Muscle of arm (tissue), 12 donors: ENCODE results near the gene FAM78B. TPM values are rescaled to one million over a fixed set of nuclear protein-coding genes. Genes with fewer than 3 reads are reported as not detected.

Experiments used
- DNase-seq: peaks from one replicate; pipeline ENCODE4 v3.0.0-alpha.2; 2013
- polyA plus RNA-seq, 12 donors: library from polyadenylated mRNA; unstranded; fragments of 120-200 nt; gene quantifications; one replicate each; pipeline ENCODE4 v1.2.1, GENCODE V29; 2013; ENCODE audit not compliant: insufficient read length in 12 of 12

The FAM78B gene
- polyA plus RNA-seq, 12 donors, result 0.94 to 6.0 (median 2.4) TPM; not detected in 2

DNA sequence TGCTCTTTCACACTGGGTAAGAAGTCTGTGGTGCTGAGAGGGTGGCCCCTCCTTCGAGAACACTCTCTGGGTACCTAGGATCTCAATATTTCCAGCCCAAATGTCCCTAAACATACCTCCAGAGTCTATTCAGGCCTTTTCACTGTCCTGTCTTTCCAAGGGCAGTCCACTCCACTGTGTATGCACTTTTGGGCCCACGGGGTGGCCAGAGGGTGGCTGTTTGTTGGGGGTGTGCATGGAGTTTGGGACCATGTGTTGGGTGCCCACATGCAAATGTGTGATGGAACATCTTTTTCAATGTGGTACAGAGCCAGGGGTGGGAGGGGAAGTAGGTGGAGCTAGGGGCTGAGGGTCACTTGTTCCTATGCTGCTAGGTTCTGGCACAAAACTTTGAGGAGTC is 87.5 kb downstream of the FAM78B start:
- no peak for DNase-seq

- DNase-seq, result no peak
Measured at GRCh38 chr1:166073489-166073888, 93.3 kb downstream of the FAM78B start.

GRCh38 chr1:166069390-166069789 is 97.4 kb downstream of the FAM78B start:
- DNase-seq, result peak; percentile 54

- no peak for DNase-seq
Measured at GRCh38 chr1:166066107-166066506, 100.7 kb downstream of the FAM78B start.

GRCh38 chr1:166064951-166065350 is 101.8 kb downstream of the FAM78B start:
- DNase-seq, result no peak

DNA sequence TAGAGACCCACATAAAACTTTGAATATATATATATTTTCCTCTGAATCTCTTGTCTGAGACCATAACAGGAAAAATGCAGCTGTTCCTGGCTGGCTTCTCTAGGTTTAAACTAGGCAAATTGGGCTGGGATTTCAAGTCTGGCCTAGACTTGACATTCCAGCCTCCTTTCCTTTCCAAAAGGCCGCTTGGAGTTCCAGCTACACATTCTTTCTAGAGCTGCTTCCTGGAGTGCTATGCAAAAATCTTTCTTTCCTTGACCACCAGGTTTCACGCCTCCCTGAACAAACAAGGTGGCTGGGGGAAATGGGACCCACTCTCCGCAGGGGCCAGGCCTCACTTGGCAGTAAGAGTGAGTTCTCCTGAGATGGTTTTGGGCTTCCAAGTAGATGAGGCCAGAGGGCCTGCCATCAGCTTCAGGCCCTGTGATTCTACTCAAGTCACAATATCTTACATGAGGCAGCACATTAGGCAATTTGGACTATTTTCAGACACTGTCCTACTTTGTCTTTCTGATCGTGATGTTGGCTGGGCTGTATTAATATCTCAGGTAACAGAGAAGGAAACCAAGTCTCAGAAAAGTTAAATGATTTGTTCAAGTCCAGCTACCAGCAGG is 102.4 kb downstream of the FAM78B start:
- DNase-seq, result peak; percentile 87

GRCh38 chr1:166063701-166064100 is 103.1 kb downstream of the FAM78B start:
- no peak for DNase-seq

- no peak for DNase-seq
Measured at GRCh38 chr1:166062421-166063070, 104.3 kb downstream of the FAM78B start.

DNA sequence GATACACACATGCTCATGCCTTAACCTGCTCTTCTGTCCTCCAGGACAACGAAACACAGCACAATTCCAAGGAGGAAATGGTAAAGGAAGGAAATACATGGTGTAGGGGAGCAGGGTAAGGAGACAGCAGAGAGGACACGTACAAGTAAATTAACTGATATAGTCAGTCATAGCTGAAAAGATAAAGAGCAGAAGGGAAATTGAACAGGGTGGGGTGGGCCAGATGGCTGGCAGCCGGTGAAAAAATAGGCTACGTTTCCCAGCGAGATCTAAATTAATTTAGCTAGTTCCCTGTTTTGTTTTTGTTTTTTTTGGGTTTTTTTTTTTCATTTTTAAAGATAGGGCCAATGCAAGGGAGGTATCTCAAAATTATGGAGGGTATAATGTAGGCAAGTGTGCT is 109.2 kb downstream of the FAM78B start:
- no peak for DNase-seq

- no peak for DNase-seq
Measured at GRCh38 chr1:166053395-166053794, 113.4 kb downstream of the FAM78B start.

DNA sequence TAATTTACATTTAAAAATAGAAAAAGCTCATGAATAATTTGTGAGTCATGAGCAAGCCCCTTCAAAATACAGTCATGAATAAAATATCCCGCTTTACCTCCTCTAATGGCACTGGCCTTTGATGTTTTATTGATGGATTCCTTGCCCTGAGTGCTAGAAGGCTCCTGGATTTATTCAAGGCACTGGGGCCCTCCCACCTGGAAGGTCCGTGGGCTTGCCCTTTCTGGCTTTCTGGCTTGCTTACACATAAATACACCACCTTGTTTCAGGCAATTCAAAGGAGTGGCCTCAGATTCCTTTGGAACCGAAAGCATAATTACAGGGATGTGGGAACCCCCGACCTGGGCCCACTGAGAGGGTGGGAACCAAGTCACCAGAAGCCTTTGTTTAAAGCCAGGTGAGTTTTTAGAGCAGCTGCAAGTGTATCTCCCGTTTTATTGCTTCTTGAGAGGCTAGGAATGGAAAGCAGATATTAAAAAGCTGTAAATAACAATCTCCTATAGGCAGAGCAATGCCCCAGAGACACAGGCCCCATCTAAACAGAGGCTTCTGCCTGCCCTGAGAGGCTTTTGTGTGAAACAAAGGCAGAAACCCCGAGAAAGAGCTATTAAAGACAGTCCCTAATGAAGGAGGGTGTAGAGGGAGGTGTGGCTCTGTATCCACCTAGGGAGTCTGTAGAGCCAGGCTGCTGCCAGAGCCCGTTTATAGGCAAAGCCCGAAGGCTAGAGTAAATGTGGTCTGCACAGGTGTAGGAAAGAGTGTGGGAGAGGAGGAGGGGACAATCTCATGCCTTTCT is 126.4 kb downstream of the FAM78B start:
- no peak for DNase-seq

GRCh38 chr1:166039436-166040201 is 127.2 kb downstream of the FAM78B start:
- DNase-seq, result no peak

DNA sequence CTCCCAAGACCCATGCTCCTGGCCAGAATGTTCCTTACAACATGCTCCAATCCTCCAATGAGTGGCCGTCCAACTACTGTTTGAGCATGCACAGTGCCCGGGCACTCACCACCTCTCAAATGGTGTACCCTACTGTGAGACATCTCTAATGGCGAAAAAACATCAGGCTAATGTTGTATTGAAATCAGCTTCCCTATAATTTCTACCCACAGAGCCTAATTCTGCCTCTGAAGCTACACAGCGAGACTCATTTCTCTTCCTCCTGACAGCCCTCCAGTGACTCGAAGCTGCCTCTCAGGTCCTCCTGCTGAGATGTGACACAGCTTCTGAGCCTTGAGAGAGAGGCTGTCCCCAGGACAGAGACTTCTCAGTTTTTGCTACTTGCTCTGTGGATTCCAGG is 130.7 kb downstream of the FAM78B start:
- no peak for DNase-seq

- peak; percentile 45 for DNase-seq
Measured at GRCh38 chr1:166032572-166033371, 134.0 kb downstream of the FAM78B start.

GRCh38 chr1:166031932-166032571 is 134.7 kb downstream of the FAM78B start:
- DNase-seq, result no peak

DNA sequence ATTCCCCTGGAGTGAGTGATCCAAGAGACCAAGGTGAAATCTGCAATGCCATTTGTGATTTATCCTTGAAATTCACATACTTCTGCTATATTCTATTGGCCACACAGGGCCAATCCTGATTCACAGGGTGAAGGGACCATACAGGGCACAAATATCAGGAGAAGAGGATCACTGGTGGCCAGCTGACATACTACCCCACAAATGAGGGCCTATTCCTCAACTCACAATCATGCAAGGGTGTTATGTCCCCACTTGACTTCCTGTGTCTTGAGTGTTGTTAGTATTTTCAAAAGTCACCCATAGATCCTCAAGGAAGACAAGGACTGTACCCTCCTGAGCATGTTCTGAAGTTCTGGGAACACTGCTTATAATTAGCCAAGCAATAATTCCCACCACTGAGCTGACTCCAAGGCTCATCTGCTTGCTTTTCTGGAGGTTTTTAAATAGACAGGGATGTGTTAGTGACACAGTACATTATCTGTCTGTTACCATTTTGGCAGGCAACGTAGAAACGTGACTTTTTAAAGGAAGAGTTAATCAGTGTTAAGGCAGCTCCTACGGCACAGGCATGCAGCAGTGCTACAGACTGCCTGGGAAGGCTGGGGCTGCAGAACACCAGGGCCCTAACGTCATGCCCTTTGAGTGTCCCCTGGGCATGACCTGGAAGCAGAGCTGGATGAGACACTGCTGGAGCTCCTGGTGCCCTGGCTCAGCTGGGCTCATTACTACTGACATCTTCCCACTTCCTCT is 137.4 kb downstream of the FAM78B start:
- no peak for DNase-seq

DNA sequence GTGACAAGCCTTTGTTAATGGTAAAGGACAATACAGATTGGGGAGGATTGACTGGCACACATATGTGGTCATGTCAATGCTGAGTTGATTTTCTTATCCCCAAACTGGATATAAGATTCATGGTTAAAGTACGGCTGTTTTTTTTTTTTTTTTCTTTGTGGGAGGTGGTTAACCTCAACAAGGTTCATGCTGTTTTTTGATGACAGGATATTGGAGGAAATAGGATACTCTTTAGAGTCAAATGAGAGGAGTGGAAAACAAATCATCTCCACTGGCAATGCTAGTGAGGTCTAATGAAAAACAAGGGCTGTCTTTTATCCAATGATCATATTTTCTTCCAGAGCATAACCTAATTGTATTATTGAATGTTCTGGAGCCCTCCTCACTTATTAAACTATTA is 140.2 kb downstream of the FAM78B start:
- no peak for DNase-seq

GRCh38 chr1:166026143-166026542 is 140.7 kb downstream of the FAM78B start:
- DNase-seq, result no peak

- no peak for DNase-seq
Measured at GRCh38 chr1:166020210-166020609, 146.6 kb downstream of the FAM78B start.
